H1 (cell line): ENCODE data around the gene MRPL41. TPM values are rescaled to one million over a fixed set of nuclear protein-coding genes. Genes with fewer than 3 reads are reported as not detected.

Source experiments
- CTCF ChIA-PET: fragments of 300-600 bp; sonication (Branson Sonifier 250); formaldehyde crosslinking; loops from one replicate; lab custom pipeline; 2021; ENCODE audit not compliant: partially characterized antibody; lab: Charles Lee
- POLR2A ChIA-PET: fragments of 300-600 bp; sonication (Branson Sonifier 250); formaldehyde crosslinking; loops from one replicate; lab custom pipeline; 2021; ENCODE audit warnings: inconsistent platforms; ENCODE audit not compliant: partially characterized antibody; lab: Charles Lee
- DNase-seq, 2 experiments: peaks; one replicate each; pipeline versions ENCODE4 v3.0.0 to v3.0.0-alpha.2; 2010 to 2022; ENCODE audit warnings: low spot score in 2 of 2, low read depth in 1 of 2, mixed read lengths in 1 of 2
- FAIRE-seq: peaks from 2 replicates; lab custom pipeline; 2011; peaks lifted over from hg19 to GRCh38; lab: Jason Lieb, UNC
- H2AFZ ChIP-seq: 2 replicates; pipeline ENCODE4 v1.8.1; 2012; ENCODE audit warnings: low read length, inconsistent platforms
- H2AK5ac ChIP-seq: 2 replicates; pipeline ENCODE4 v1.6.1; 2013; ENCODE audit warnings: low read depth, low read length
- H2BK120ac ChIP-seq: replicated peaks from 2 replicates; pipeline ENCODE3; 2013; ENCODE audit warnings: low read depth, low read length, inconsistent platforms
- H2BK12ac ChIP-seq: 2 replicates; pipeline ENCODE4 v1.6.1; 2013; ENCODE audit warnings: low read depth, low read length
- H2BK15ac ChIP-seq: 2 replicates; pipeline ENCODE4 v1.6.1; 2013; ENCODE audit warnings: low read length
- H2BK20ac ChIP-seq: 2 replicates; pipeline ENCODE4 v1.6.1; 2013; ENCODE audit warnings: low read length
- H2BK5ac ChIP-seq: 2 replicates; pipeline ENCODE4 v1.6.1; 2013; ENCODE audit warnings: low read depth, low read length
- H3K14ac ChIP-seq: 2 replicates; pipeline ENCODE4 v1.6.1; 2013; ENCODE audit warnings: inconsistent platforms; ENCODE audit not compliant: insufficient read length
- H3K18ac ChIP-seq: 2 replicates; pipeline ENCODE4 v1.6.1; 2013; ENCODE audit warnings: low read length; ENCODE audit errors: extremely low read depth
- H3K23ac ChIP-seq: 2 replicates; pipeline ENCODE4 v1.6.1; 2013; ENCODE audit warnings: inconsistent platforms; ENCODE audit not compliant: insufficient read length
- H3K23me2 ChIP-seq: 2 replicates; pipeline ENCODE4 v1.6.1; 2013; ENCODE audit warnings: low read depth, low read length
- H3K27ac ChIP-seq: 2 replicates; pipeline ENCODE4 v1.6.1; 2011; ENCODE audit warnings: low read depth, low read length, inconsistent platforms
- H3K27me3 ChIP-seq, 4 experiments: replicated peaks in 1 of 4; 1 replicate in 1 of 4; 2 replicates in 3 of 4; pipeline versions ENCODE4 v1.6.1 to v1.8.1; 2011 to 2013; ENCODE audit warnings: low read length in 3 of 4, mild to moderate bottlenecking in 3 of 4, inconsistent platforms in 2 of 4, mixed read lengths in 2 of 4, moderate library complexity in 1 of 4; ENCODE audit not compliant: control insufficient read depth in 3 of 4, insufficient read depth in 3 of 4; ENCODE audit errors: extremely low read depth in 1 of 4
- H3K36me3 ChIP-seq, 4 experiments: 2 replicates each; pipeline versions ENCODE4 v1.6.1 to v1.8.1; 2011 to 2013; ENCODE audit warnings: mild to moderate bottlenecking in 4 of 4, low read length in 3 of 4, moderate library complexity in 2 of 4, control low read depth in 1 of 4, inconsistent platforms in 1 of 4; ENCODE audit not compliant: insufficient read depth in 4 of 4, control insufficient read depth in 2 of 4
- H3K4ac ChIP-seq: replicated peaks from 2 replicates; pipeline ENCODE3; 2013; ENCODE audit warnings: low read length, low read depth, mixed read lengths, inconsistent platforms; ENCODE audit not compliant: insufficient read length
- H3K4me1 ChIP-seq, 4 experiments: replicated peaks in 1 of 4; 1 replicate in 1 of 4; 2 replicates in 3 of 4; pipeline versions ENCODE4 v1.6.1 to v1.8.1; 2011 to 2013; ENCODE audit warnings: low read length in 3 of 4, inconsistent platforms in 2 of 4, mixed read lengths in 1 of 4; ENCODE audit not compliant: insufficient read depth in 4 of 4, control insufficient read depth in 3 of 4
- H3K4me2 ChIP-seq, 2 experiments: 2 replicates each; pipeline versions ENCODE4 v1.6.1 to v1.8.1; 2011 to 2013; ENCODE audit warnings: low read depth in 2 of 2, low read length in 2 of 2, control low read depth in 1 of 2, inconsistent platforms in 1 of 2, mild to moderate bottlenecking in 1 of 2; ENCODE audit not compliant: insufficient read depth in 1 of 2
- H3K4me3 ChIP-seq, 4 experiments: fragments of 200-600, 300-600 bp in 1 of 4; sonication (generic), shearing (Covaris generic), sonication (Bioruptor Twin) in 1 of 4; 2 replicates each; pipeline versions ENCODE4 v1.5.1 to v1.8.1; 2011 to 2016; ENCODE audit warnings: low read length in 4 of 4, low read depth in 3 of 4, control low read depth in 2 of 4, inconsistent platforms in 2 of 4, mild to moderate bottlenecking in 2 of 4, mixed read lengths in 1 of 4, moderate library complexity in 1 of 4; ENCODE audit not compliant: insufficient read depth in 2 of 4; ENCODE audit errors: extremely low read depth in 1 of 4
- H3K56ac ChIP-seq: replicated peaks from 2 replicates; pipeline ENCODE3; 2013; ENCODE audit warnings: low read depth, mild to moderate bottlenecking, mixed read lengths, low read length, inconsistent platforms; ENCODE audit not compliant: insufficient read length
- H3K79me1 ChIP-seq: 2 replicates; pipeline ENCODE4 v1.6.1; 2013; ENCODE audit warnings: low read depth, low read length, control low read depth
- H3K79me2 ChIP-seq, 2 experiments: 2 replicates each; pipeline versions ENCODE4 v1.6.1 to v1.8.1; 2012 to 2013; ENCODE audit warnings: low read length in 2 of 2, mild to moderate bottlenecking in 2 of 2, inconsistent platforms in 1 of 2; ENCODE audit not compliant: insufficient read depth in 2 of 2, control insufficient read depth in 1 of 2
- H3K9ac ChIP-seq, 4 experiments: replicated peaks in 1 of 4; 1 replicate in 1 of 4; 2 replicates in 3 of 4; pipeline versions ENCODE4 v1.6.1 to v1.8.1; 2011 to 2013; ENCODE audit warnings: low read depth in 3 of 4, low read length in 3 of 4, control low read depth in 2 of 4, mild to moderate bottlenecking in 2 of 4, moderate library complexity in 2 of 4, inconsistent platforms in 1 of 4; ENCODE audit errors: extremely low read depth in 1 of 4
- H3K9me3 ChIP-seq, 2 experiments: 2 replicates each; pipeline versions ENCODE4 v1.6.1 to v1.8.1; 2012 to 2013; ENCODE audit warnings: mild to moderate bottlenecking in 2 of 2, moderate library complexity in 2 of 2, control low read depth in 1 of 2, inconsistent platforms in 1 of 2, low read depth in 1 of 2, low read length in 1 of 2, mixed read lengths in 1 of 2; ENCODE audit not compliant: insufficient read depth in 2 of 2
- H4K20me1 ChIP-seq, 2 experiments: replicated peaks in 1 of 2; 2 replicates each; pipeline versions ENCODE3 to v1.8.1; 2011 to 2013; ENCODE audit warnings: inconsistent platforms in 2 of 2, low read length in 2 of 2, mild to moderate bottlenecking in 1 of 2; ENCODE audit not compliant: insufficient read depth in 2 of 2, control insufficient read depth in 1 of 2
- H4K5ac ChIP-seq: 2 replicates; pipeline ENCODE4 v1.6.1; 2013; ENCODE audit warnings: low read length, low read depth, mixed read lengths, inconsistent platforms; ENCODE audit not compliant: insufficient read length
- H4K8ac ChIP-seq: 2 replicates; pipeline ENCODE4 v1.8.0; 2013; ENCODE audit warnings: mild to moderate bottlenecking, moderate library complexity, low read length, inconsistent platforms; ENCODE audit not compliant: insufficient read depth; ENCODE audit errors: extremely low read depth
- H4K91ac ChIP-seq: replicated peaks from 2 replicates; pipeline ENCODE3; 2013; ENCODE audit warnings: low read length, mixed read lengths, inconsistent platforms; ENCODE audit not compliant: insufficient read length
- CHD1 ChIP-seq: IDR thresholded peaks from 2 replicates; pipeline ENCODE4 v1.6.1; 2012; ENCODE audit warnings: low read depth, low read length, improper control_type of control experiment
- CREB1 ChIP-seq: IDR thresholded peaks from 2 replicates; pipeline ENCODE4 v1.6.1; 2012; ENCODE audit warnings: inconsistent platforms
- KDM5A ChIP-seq: fragments of 200-600 bp; IDR thresholded peaks from 2 replicates; pipeline ENCODE4 v1.7.1; 2012; ENCODE audit warnings: mild to moderate bottlenecking, low read length, inconsistent platforms, mixed read lengths
- TAF1 ChIP-seq: IDR thresholded peaks from 2 replicates; pipeline ENCODE4 v1.6.1; 2011; ENCODE audit warnings: mild to moderate bottlenecking, low read depth, low read length
- WGBS, 2 experiments: shearing (Covaris generic) in 1 of 2; methylation state at CpG; one replicate each; pipeline versions ENCODE4 v1.1.6 to v1.1.7; 2013 to 2015; ENCODE audit warnings: low lambda C conversion rate in 2 of 2, mixed read lengths in 2 of 2, inconsistent platforms in 1 of 2, low coverage in 1 of 2, missing lambda C conversion rate in 1 of 2; ENCODE audit not compliant: insufficient replicate concordance in 2 of 2, insufficient coverage in 1 of 2, insufficient read length in 1 of 2; ENCODE audit errors: extremely low coverage in 1 of 2, missing lambda C conversion rate in 1 of 2; 5-methylcytosine and 5-hydroxymethylcytosine counted together
- polyA plus RNA-seq, 7 experiments: library from polyadenylated mRNA; depleted of rRNA in 3 of 7; stranded (reverse) in 5 of 7; unstranded in 2 of 7; fragments of >200 nt in 5 of 7; fragments of 200-250 nt in 2 of 7; gene quantifications; 1 replicate in 5 of 7; 2 replicates in 1 of 7; 4 replicates in 1 of 7; pipeline versions ENCODE4 v1.2.1 to v1.2.3, GENCODE V29; 2011 to 2013; ENCODE audit warnings: missing spikeins in 2 of 7, mixed read lengths in 2 of 7
- total RNA-seq: library from RNA; stranded (reverse); fragmentation: NEBNext Ultra II Directional; extraction: Animal tissue kit (Norgen Biotek cat#: 25700); gene quantifications from 2 replicates; pipeline ENCODE4 v1.2.1, GENCODE V29; 2021
- TF ChIP-seq, protein P1 (sequence below): IDR thresholded peaks from 2 replicates; pipeline ENCODE4 v1.6.1; 2011; ENCODE audit warnings: low read length, improper control_type of control experiment

Gene MRPL41
- total and polyA plus RNA-seq, 2 of the 8 experiments (the other 6 are each of a cell fraction or from before 2014, with no cell fraction given), result 47.2 to 58.1 TPM

DNA sequence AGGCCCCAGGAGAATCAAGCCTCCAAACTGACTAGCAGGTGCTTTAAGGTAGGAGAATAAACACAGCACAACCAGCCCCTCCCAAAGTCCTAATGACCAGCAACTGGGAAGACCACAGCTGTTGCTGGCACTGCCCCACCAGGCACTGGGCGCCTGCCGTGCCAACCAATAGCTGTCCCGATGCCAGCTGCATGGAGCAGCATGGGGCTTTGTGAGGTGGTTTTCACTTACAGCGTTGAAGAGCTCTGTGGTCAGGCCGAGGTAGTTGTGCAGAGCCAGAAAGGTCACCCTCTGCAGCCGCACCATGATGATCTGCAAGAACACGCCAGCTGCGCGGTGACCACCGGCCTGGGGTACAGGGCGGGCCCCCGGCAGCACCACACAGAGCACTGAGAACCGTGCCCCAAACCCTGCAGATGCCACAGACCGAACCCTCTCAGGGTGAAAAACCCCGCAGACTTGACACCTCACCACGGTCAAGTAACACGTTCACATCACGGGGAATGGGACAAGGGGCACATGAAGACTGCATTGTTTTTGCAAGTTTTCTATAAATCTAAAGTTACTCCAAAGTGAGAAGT lies 30.2 kb upstream of the MRPL41 start:
- FAIRE-seq, result no peak
- no peak overlapping the region for H2BK12ac ChIP-seq
- ChIA-PET POLR2A (no interaction called here), CTCF (interaction anchor here (1.0 to 2.4 kb wide), 3 partner anchors 9 to 212 kb away, joined by 3 to 9 read pairs (median 3); no protein-coding TSS in a partner anchor)
- no peak overlapping the region for H3K23ac ChIP-seq
- peaks cover 0 to 2% of the 10 kb centered on the region in 2 experiments; a peak in 1 of 4 replicates for H3K9me3 ChIP-seq
- H3K36me3 ChIP-seq, result no peaks in the 10 kb centered on the region; a peak in 2 of 8 replicates
- TF ChIP-seq KDM5A (no peak), CREB1 (no peak), CHD1 (no peak), TAF1 (no peak)
- TF ChIP-seq, protein P1, sequence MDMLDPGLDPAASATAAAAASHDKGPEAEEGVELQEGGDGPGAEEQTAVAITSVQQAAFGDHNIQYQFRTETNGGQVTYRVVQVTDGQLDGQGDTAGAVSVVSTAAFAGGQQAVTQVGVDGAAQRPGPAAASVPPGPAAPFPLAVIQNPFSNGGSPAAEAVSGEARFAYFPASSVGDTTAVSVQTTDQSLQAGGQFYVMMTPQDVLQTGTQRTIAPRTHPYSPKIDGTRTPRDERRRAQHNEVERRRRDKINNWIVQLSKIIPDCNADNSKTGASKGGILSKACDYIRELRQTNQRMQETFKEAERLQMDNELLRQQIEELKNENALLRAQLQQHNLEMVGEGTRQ, result no peak
- no peak overlapping the region for H4K5ac ChIP-seq
- H2BK15ac ChIP-seq, result no peak overlapping the region
- H3K4me3 ChIP-seq, result no peak overlapping the region
- H3K23me2 ChIP-seq, result peaks cover 3% of the 10 kb centered on the region; the same call in 1 of the 2 replicates
- H3K79me1 ChIP-seq, result no peaks in the 10 kb centered on the region
- no peak overlapping the region for H4K8ac ChIP-seq
- WGBS, 2 experiments, result 92% methylated on average over 17 of the region's 18 CpGs; no CpG with 5 or more reads in 1 of the 2 experiments
- H2BK20ac ChIP-seq, result no peak overlapping the region
- H3K9ac ChIP-seq, result no peak overlapping the region
- H3K27ac ChIP-seq, result no peak overlapping the region
- no peak overlapping the region for H2BK120ac ChIP-seq
- H2AK5ac ChIP-seq, result no peak overlapping the region
- no peaks in the 10 kb centered on the region for H3K27me3 ChIP-seq
- H3K18ac ChIP-seq, result no peak overlapping the region
- H3K4me2 ChIP-seq, result no peak overlapping the region
- no peak overlapping the region for H3K4ac ChIP-seq
- no peaks in the 10 kb centered on the region for H3K4me1 ChIP-seq
- no peak overlapping the region for H3K56ac ChIP-seq
- no peak overlapping the region for H3K14ac ChIP-seq
- DNase-seq, result no peak
- H4K20me1 ChIP-seq, result peaks cover 0 to 1% of the 10 kb centered on the region in 2 experiments
- H4K91ac ChIP-seq, result no peak overlapping the region
- no peak overlapping the region for H2AFZ ChIP-seq
- H2BK5ac ChIP-seq, result no peak overlapping the region
- no peaks in the 10 kb centered on the region for H3K79me2 ChIP-seq
